ENCODE results near the gene UNC50. TPM values are rescaled to one million over a fixed set of nuclear protein-coding genes. Genes with fewer than 3 reads are reported as not detected.

The UNC50 gene
- total and polyA plus RNA-seq, 2 donors from 2014 or later, result 53.2 to 58.0 TPM

GRCh38 chr2:98569197-98569793, 39.1 kb upstream of the UNC50 start:
- DNase-seq (peak in 1 of 5 donors; percentile 33), FAIRE-seq (no peak)
- intact Hi-C loops (cut with DNase I), result no loop called here
- Histone ChIP-seq H3K36me3 (ENCODE audit: control insufficient read depth in 2 of 3, insufficient read depth in 3 of 3, low read length in 3 of 3) (peaks cover 0 to 20% (median 15%) of the 10 kb centered on the region in 3 donors), H3K9ac (ENCODE audit: low read length in 3 of 3) (no peak overlapping the region), H3K27me3 (ENCODE audit: control insufficient read depth, insufficient read depth, low read length) (no peaks in the 10 kb centered on the region), H3K4me3 (ENCODE audit: low read length in 3 of 3) (no peak overlapping the region), H3K9me3 (ENCODE audit: control insufficient read depth in 2 of 3, insufficient read depth in 1 of 3, low read length in 3 of 3) (no peaks in the 10 kb centered on the region), H3K27ac (ENCODE audit: low read depth in 2 of 2, low read length in 2 of 2) (no peak overlapping the region), H3K4me1 (ENCODE audit: control insufficient read depth in 2 of 3, insufficient read depth in 2 of 3, low read depth in 1 of 3, low read length in 3 of 3) (no peaks in the 10 kb centered on the region)
- TF ChIP-seq, protein P1, sequence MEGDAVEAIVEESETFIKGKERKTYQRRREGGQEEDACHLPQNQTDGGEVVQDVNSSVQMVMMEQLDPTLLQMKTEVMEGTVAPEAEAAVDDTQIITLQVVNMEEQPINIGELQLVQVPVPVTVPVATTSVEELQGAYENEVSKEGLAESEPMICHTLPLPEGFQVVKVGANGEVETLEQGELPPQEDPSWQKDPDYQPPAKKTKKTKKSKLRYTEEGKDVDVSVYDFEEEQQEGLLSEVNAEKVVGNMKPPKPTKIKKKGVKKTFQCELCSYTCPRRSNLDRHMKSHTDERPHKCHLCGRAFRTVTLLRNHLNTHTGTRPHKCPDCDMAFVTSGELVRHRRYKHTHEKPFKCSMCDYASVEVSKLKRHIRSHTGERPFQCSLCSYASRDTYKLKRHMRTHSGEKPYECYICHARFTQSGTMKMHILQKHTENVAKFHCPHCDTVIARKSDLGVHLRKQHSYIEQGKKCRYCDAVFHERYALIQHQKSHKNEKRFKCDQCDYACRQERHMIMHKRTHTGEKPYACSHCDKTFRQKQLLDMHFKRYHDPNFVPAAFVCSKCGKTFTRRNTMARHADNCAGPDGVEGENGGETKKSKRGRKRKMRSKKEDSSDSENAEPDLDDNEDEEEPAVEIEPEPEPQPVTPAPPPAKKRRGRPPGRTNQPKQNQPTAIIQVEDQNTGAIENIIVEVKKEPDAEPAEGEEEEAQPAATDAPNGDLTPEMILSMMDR (IDR thresholded peaks at IDR 0.05; ENCODE audit: borderline replicate concordance, extremely low read depth, insufficient read depth), result peak; percentile 59

DNA sequence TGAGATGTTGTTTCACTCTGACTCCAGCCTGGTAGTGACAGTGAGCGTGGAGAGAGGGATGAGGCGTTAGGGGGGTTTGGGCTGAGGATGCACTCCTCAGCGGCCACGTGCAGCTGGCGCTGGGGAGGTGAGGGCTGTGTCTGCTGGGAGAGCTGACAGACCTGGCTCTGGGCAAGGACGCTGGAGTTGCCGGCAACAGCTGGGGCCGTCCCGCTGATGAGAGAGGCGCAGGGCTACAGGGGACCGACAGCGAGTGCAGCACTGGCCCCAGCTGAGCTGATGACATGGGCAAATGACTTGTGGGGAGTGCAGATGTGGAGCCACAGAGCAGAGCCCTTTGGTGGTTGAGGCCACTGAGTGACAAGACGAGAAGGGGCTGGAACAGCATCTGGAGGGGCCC, 38.5 kb upstream of the UNC50 start:
- TF ChIP-seq, protein P1 (IDR thresholded peaks at IDR 0.05; ENCODE audit: borderline replicate concordance, extremely low read depth, insufficient read depth), result no peak
- H3K27ac ChIP-seq (ENCODE audit: low read depth in 2 of 2, low read length in 2 of 2), result no peak overlapping the region
- H3K9ac ChIP-seq (ENCODE audit: low read length in 3 of 3), result no peak overlapping the region
- no peak overlapping the region for H3K4me3 ChIP-seq (ENCODE audit: low read length in 3 of 3)
- H3K27me3 ChIP-seq (ENCODE audit: control insufficient read depth, insufficient read depth, low read length), result no peaks in the 10 kb centered on the region
- H3K9me3 ChIP-seq (ENCODE audit: control insufficient read depth in 2 of 3, insufficient read depth in 1 of 3, low read length in 3 of 3), result no peaks in the 10 kb centered on the region
- H3K36me3 ChIP-seq (ENCODE audit: control insufficient read depth in 2 of 3, insufficient read depth in 3 of 3, low read length in 3 of 3), result peaks cover 0 to 20% (median 14%) of the 10 kb centered on the region in 3 donors
- FAIRE-seq (no peak), DNase-seq (no peak)
- intact Hi-C loops (cut with DNase I), result no loop called here
- no peaks in the 10 kb centered on the region for H3K4me1 ChIP-seq (ENCODE audit: control insufficient read depth in 2 of 3, insufficient read depth in 2 of 3, low read depth in 1 of 3, low read length in 3 of 3)

DNA sequence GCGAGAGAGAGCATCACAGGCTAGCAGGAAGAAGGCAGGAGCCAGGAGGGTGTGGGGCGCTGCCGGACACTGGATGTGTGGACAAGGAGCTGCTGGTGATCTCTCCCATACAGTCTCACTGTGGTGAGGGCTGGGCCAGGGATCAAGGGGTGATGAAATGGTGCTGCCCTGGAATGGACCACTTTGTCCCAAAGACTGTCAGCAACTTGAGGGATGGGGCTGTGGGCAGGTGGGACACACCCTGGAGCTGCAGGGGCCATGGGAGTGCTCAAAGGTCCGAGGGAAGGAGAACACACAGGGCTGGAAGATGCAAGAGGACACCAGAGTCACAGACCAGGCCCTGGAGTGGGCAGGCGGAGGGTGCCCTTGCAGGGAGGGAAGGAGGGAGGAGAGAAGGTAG, 38.0 kb upstream of the UNC50 start:
- Histone ChIP-seq H3K9me3 (ENCODE audit: control insufficient read depth in 2 of 3, insufficient read depth in 1 of 3, low read length in 3 of 3) (no peaks in the 10 kb centered on the region), H3K9ac (ENCODE audit: low read length in 3 of 3) (no peak overlapping the region), H3K27me3 (ENCODE audit: control insufficient read depth, insufficient read depth, low read length) (no peaks in the 10 kb centered on the region), H3K36me3 (ENCODE audit: control insufficient read depth in 2 of 3, insufficient read depth in 3 of 3, low read length in 3 of 3) (peaks cover 0 to 20% (median 14%) of the 10 kb centered on the region in 3 donors), H3K4me1 (ENCODE audit: control insufficient read depth in 2 of 3, insufficient read depth in 2 of 3, low read depth in 1 of 3, low read length in 3 of 3) (no peaks in the 10 kb centered on the region), H3K4me3 (ENCODE audit: low read length in 3 of 3) (no peak overlapping the region), H3K27ac (ENCODE audit: low read depth in 2 of 2, low read length in 2 of 2) (no peak overlapping the region)
- no peak for FAIRE-seq
- intact Hi-C loops (cut with DNase I), result no loop called here
- TF ChIP-seq, protein P1 (IDR thresholded peaks at IDR 0.05; ENCODE audit: borderline replicate concordance, extremely low read depth, insufficient read depth), result no peak
- DNase-seq, result no peak

Measured in kidney (tissue), 14 donors.